Fibroblast of skin of abdomen (primary cell): ENCODE measurements around the gene ADCK2.
"Not testable (repeated sequence)": the region's sequence is repeated elsewhere in the genome, so short reads cannot be mapped to it uniquely, and the experiment has no call there.

Source experiments
- DNase-seq: peaks from one replicate; pipeline ENCODE4 v3.0.0-alpha.2; 2013

The ADCK2 gene

DNA sequence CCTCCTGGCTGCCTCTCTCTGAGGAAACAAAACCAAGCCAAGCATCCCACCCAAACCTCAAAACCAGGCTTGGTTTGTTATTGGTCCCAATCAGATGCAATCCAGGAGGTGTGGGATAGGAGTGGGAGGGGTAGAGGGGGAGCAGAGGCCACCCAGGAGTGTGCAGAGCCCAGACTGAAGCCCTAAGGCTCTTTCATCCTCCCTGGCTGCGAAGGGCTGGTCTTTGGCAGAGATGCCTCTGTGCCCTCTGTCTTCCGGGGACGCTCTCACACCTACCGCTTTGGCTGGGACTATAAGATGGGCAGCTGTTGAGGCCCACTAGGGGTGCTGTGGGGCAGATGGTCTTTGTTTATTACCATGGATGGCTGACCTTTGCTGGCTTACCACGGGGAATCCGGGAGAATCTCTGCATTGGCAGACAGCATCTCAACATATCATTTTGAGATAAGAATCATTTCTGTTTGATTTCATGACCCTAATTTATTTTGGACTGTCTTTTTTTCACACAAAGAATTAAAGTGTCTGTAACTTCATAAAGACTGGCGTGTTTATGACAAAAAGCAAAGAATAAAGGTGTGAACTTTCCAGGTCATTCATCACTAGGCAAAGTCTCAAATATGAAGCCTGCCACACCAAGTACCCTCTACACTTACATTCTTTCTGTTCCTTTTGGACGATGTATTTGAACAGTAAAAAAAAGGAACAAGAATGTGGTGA, 25.7 kb upstream of the ADCK2 start:
- DNase-seq, result peak; percentile 33

DNA sequence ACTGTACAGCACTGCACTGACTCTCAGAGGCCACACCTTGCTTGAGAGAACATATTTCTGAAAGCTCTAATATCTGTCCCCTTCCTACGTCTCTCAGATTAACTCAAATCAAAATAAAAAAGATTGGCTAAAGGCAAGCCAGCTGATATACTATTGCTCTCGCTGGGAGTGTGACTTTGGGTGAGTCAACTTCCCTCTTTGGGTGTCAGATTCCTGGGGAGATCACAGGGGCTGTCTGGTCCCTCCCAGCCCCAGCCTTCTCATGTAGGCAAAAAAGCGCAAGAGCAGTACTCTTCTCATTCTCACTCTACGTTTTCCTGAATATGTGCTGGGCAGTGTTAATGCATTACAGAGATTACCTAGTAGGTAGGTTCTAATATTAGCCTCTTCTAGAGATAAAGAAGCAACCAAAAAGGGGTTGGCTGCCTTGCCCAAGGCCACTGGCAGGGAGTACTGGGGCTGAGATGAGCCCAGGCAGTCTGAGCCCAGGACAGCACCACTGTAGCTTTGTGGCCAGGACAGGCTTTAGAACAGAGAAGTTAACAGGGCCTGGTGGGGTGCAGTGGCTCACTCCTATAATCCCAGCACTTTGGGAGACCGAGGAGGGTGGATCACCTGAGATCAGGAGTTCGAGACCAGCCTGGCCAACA, 23.1 kb upstream of the ADCK2 start:
- peak; percentile 39 for DNase-seq

DNA sequence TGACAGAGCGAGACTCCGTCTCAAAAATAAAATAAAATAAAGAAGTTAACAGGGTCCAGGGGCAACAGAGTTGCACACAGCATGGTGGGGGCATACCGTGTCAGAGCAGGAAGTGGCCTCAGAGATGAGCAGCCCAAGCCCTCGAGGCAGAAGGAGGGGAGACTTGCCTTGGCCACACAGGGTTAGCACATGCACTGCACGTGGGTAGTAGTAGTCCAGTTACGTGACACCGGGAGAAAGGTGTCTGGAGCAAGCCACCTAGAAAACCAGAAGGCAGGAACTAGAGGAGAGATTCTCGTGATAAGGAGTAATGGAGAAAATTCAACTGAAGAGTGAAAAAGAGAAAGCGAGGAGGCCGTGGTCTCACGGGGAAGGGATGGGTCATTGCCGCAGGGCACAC, 22.4 kb upstream of the ADCK2 start:
- DNase-seq, result no peak

GRCh38 chr7:140653319-140654108, 19.2 kb upstream of the ADCK2 start:
- DNase-seq, result peak; percentile 83

GRCh38 chr7:140654109-140654387, 18.7 kb upstream of the ADCK2 start:
- DNase-seq, result no peak

GRCh38 chr7:140654661-140655060, 18.1 kb upstream of the ADCK2 start:
- no peak for DNase-seq

GRCh38 chr7:140655511-140656408, 17.0 kb upstream of the ADCK2 start:
- DNase-seq, result no peak

GRCh38 chr7:140656548-140657515, 15.9 kb upstream of the ADCK2 start:
- peak; percentile 59 for DNase-seq

DNA sequence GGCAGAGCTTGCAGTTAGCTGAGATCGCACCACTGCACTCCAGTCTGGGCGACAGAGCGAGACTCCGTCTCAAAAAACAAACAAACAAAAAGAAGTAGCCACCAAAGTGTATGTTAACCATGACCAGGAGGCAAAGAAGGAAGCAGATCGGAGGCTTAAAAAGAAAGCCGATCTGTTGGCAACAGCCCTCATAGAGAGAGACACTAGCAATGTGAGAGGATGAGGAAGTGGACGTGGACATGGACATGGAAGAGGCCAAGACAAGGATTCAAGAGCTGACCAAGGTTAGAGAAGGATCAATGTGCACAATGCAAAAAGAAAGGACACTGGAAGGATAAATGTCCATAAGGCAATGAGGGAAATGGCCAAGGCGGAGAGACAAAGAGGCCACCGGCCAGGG, 14.9 kb upstream of the ADCK2 start:
- no peak for DNase-seq

- DNase-seq, result peak; percentile 81
These were observed 12.9 kb upstream of the ADCK2 start for GRCh38 chr7:140659856-140660255.

DNA sequence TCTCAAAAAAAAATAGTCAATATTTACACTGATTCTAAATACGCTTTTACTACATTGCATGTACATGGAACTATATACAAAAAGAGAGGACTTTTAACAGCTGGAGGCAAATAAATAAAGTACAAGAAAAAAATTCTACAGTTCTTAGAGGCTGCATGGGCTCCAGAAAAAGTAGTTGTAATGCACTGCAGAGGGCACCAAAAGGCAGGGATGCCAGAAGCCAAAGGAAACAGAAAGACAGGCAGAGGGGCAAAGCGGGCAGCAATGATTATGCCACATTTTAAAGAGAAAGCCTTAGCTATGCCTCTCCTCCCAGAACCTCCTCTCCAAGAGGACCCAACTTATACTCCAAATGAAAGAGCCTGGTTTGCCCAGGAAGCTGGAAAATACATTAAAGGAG, 11.6 kb upstream of the ADCK2 start:
- no peak for DNase-seq

DNA sequence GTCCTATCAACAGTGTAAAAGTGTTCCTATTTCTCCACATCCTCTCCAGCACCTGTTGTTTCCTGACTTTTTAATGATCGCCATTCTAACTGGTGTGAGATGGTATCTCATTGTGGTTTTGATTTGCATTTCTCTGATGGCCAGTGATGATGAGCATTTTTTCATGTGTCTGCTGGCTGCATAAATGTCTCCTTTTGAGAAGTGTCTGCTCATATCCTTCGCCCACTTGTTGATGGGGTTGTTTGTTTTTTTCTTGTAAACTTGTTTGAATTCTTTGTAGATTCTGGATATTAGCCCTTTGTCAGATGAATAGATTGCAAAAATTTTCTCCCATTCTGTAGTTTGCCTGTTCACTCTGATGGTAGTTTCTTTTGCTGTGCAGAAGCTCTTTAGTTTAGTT, 9.8 kb upstream of the ADCK2 start:
- not testable (repeated sequence) for DNase-seq

- DNase-seq, result no peak
These were observed 5.3 kb upstream of the ADCK2 start for GRCh38 chr7:140667476-140667875.

GRCh38 chr7:140668641-140669040, 4.1 kb upstream of the ADCK2 start:
- no peak for DNase-seq

DNA sequence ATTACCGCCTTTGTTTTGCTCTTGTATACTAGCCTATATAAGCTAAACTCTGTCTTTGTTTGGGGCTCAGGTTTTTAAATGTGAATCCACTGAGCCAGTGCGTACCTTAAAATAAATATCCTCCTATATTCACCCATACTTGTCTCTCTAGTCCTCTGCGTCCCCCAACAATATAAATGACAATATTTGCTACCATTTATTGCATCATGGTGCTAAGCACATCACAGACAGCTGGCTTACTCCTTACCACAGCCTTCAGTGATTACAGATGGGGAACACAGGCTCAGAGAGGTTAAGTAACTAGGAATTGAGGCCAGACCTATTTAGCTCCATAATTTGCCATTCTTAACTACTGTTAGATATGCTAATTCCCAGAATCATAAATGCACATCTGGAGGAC, 3.4 kb upstream of the ADCK2 start:
- no peak for DNase-seq

GRCh38 chr7:140669862-140670261, 2.9 kb upstream of the ADCK2 start:
- not testable (repeated sequence) for DNase-seq

DNA sequence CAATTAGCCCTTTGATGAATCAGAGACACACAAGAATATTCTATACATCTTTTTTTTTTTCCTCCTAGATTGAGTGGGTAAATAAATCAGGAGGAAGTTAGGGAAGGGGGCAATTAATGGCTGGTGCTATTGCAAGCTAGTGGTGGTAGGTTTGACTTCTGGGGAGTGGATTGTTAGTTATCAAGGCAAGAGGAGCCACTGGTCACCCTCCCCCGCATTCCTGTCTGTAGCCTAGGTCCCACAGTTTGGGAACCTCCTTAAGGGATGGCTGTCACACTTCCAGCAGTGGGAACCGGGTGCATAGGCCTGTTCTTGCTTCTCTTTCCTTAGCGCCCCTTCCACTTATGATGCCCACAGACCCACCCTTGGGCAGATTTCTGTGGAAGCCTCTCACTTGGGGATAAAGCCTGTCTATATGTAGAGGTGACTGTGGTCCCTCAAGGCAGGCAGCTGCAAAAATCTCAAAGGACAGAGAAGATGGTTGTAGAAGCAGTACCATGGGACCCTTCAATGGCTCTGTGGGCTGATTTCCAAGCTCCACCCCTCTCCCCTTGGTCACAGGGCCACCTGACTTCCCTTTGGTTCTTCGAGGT, 2.3 kb upstream of the ADCK2 start:
- DNase-seq, result no peak

GRCh38 chr7:140671966-140672365, 779 bp upstream of the ADCK2 start:
- no peak for DNase-seq

DNA sequence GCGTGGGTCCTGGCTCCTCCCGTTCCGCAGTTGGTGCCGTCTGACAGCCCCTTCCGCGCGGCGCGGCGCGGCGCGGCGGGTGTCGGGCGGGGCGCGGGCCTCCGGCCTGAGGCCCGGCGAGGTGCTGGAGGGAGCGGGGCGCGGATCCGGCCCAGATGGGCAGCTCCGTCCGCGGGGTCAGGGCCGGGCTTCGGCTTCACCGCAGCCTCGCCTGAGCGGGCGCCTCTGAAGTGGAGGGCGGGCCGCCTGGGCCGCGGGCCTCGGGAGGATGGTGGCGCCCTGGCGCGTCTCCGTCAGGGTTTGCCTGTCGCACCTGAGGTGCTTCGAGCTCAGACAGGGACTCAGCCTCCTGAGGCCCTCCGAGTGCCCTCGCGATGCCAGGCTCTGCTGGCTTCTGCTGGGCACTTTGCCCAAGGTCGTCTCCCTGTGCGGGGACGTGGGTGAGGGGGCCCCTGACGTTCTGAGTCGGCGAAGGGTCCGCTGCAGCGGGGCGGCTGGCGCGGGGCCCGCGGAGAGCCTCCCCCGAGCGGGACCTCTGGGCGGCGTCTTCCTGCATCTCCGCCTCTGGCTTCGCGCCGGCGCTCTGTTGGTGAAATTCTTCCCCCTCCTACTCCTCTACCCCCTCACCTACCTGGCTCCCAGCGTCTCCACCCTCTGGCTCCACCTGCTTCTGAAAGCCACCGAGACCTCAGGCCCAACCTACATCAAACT, 473 bp downstream of the ADCK2 start:
- no peak for DNase-seq

- no peak for DNase-seq
These were observed 1.0 kb downstream of the ADCK2 start for GRCh38 chr7:140673774-140674155.
